ENCODE results near the gene DCTN5.

GRCh38 chr16:23673971-23674614, 32.8 kb downstream of the DCTN5 start:
- TF ChIP-seq CTCF (IDR thresholded peaks at IDR 0.05; ENCODE audit: borderline replicate concordance, extremely low read depth, low read length, poor library complexity, severe bottlenecking) (no peak), EZH2 (IDR thresholded peaks at IDR 0.05; ENCODE audit: borderline replicate concordance, low read depth, low read length, severe bottlenecking) (no peak)

Data from DND-41 (cell line).